Ectodermal cell (in vitro differentiated cells): ENCODE data around the gene LRRFIP1.

Experiments used
- H3K27ac ChIP-seq: 2 replicates; pipeline ENCODE4 v1.7.0; 2013; ENCODE audit warnings: mild to moderate bottlenecking, low read depth, low read length; ENCODE audit not compliant: insufficient read depth, poor library complexity, severe bottlenecking
- H3K27me3 ChIP-seq: 2 replicates; pipeline ENCODE4 v1.7.0; 2013; ENCODE audit warnings: mild to moderate bottlenecking, low read length; ENCODE audit not compliant: insufficient read depth, control insufficient read depth, poor library complexity, severe bottlenecking
- H3K36me3 ChIP-seq: one replicate; pipeline ENCODE4 v1.7.0; 2013; ENCODE audit warnings: low read length; ENCODE audit not compliant: control insufficient read depth, insufficient read depth
- H3K4me1 ChIP-seq: one replicate; pipeline ENCODE4 v1.7.0; 2013; ENCODE audit warnings: low read length; ENCODE audit not compliant: control insufficient read depth, insufficient read depth
- H3K4me3 ChIP-seq: 2 replicates; pipeline ENCODE4 v1.7.0; 2013; ENCODE audit warnings: low read depth, low read length, control low read depth; ENCODE audit not compliant: insufficient read depth
- H3K9me3 ChIP-seq: 2 replicates; pipeline ENCODE4 v1.7.0; 2013; ENCODE audit warnings: mild to moderate bottlenecking, low read length, moderate library complexity; ENCODE audit not compliant: control insufficient read depth
- WGBS, 2 experiments: methylation state at CpG; one replicate each; pipeline ENCODE4 v1.1.7; 2013; ENCODE audit warnings: missing lambda C conversion rate in 2 of 2; 5-methylcytosine and 5-hydroxymethylcytosine counted together

Gene LRRFIP1

GRCh38 chr2:237631007-237631785, 3.8 kb downstream of the LRRFIP1 start:
- Histone ChIP-seq H3K4me1 (peaks cover 9% of the 10 kb centered on the region), H3K4me3 (no peak overlapping the region), H3K27me3 (peaks cover 28% of the 10 kb centered on the region), H3K27ac (no peak overlapping the region), H3K36me3 (no peaks in the 10 kb centered on the region), H3K9me3 (no peaks in the 10 kb centered on the region)
- 92 to 93% methylated on average over 14 of the region's 14 CpGs for WGBS, 2 experiments

DNA sequence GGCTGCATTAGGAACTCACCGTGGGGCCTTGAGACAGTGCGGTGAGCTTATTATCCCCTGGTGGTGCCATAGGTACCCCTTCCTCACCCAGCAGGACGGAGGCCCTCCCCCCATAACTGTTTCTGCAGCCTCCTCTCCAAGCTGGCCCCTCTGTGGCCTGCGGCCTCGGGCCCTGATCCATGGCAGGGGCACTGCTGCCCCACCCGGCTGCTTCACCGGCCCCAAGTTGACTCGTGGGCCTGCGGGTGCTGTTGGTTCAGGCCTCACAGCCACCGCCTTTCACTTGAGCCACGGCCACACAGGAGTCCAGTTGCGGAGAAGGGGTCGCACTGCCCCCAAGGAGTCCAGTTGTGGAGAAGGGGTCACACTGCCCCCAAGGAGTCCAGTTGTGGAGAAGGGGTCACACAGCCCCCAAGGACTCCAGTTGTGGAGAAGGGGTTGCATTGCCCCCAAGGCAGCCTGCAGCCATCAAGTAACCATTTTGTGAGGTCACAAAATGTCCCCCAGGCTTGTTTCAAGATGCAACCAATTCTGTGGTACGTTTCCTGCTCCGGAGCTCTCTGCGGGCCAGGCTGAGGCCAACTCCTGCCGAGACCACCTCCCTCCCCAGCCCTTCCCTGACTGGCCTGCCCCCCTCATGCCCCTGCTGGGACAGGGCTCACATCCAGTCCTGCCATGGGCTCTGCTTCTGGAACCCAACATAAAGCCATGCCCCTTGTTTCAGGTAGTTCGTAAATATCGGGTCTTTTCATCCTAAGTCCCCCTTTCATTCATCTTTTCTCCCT, 4.6 kb downstream of the LRRFIP1 start:
- no peaks in the 10 kb centered on the region for H3K9me3 ChIP-seq
- no peak overlapping the region for H3K4me3 ChIP-seq
- H3K4me1 ChIP-seq, result peaks cover 9% of the 10 kb centered on the region
- WGBS, 2 experiments, result 93 to 96% methylated on average over 19 of the region's 19 CpGs
- H3K27ac ChIP-seq, result no peak overlapping the region
- peaks cover 20% of the 10 kb centered on the region for H3K27me3 ChIP-seq
- H3K36me3 ChIP-seq, result no peaks in the 10 kb centered on the region

DNA sequence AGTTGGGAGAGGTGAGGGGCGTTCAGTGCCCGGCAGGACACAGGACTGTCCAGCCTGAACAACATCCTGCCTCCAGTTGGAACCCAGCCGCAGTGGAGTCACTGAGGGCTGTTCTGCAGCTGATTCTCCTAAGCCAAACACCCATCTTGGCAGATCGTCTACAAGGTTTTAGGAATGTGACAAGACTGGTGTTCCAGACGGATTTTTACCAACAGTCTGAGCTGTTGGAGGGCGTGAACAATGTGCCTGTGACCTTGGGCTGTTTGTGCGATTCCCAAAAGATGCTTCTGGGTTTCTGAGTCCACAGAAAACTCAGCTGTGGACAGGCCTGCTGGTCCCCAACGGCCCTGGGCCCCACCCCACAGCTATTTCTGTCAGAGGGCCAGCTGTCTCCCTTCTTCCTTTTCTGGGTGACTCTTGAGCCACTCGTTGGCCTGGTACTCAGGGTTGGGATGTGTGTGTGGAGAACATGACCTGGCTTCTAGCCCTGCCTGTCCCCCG, 5.7 kb downstream of the LRRFIP1 start:
- no peak overlapping the region for H3K4me3 ChIP-seq
- H3K4me1 ChIP-seq, result peaks cover 8% of the 10 kb centered on the region
- H3K36me3 ChIP-seq, result no peaks in the 10 kb centered on the region
- H3K27ac ChIP-seq, result no peak overlapping the region
- peaks cover 11% of the 10 kb centered on the region for H3K27me3 ChIP-seq
- WGBS, 2 experiments, result 94 to 96% methylated on average over 10 of the region's 10 CpGs
- no peaks in the 10 kb centered on the region for H3K9me3 ChIP-seq

- Histone ChIP-seq H3K4me1 (no peaks in the 10 kb centered on the region), H3K9me3 (no peaks in the 10 kb centered on the region), H3K27me3 (no peaks in the 10 kb centered on the region), H3K27ac (no peak overlapping the region), H3K4me3 (no peak overlapping the region), H3K36me3 (no peaks in the 10 kb centered on the region)
- 93 to 98% methylated on average over 1 of the region's 1 CpG for WGBS, 2 experiments
Measured at GRCh38 chr2:237636578-237636977, 9.2 kb downstream of the LRRFIP1 start.

- H3K9me3 ChIP-seq, result peaks cover 3% of the 10 kb centered on the region
- H3K36me3 ChIP-seq, result no peaks in the 10 kb centered on the region
- H3K4me3 ChIP-seq, result no peak overlapping the region
- H3K27ac ChIP-seq, result no peak overlapping the region
- H3K27me3 ChIP-seq, result no peaks in the 10 kb centered on the region
- H3K4me1 ChIP-seq, result no peaks in the 10 kb centered on the region
- 89 to 96% methylated on average over 3 of the region's 3 CpGs for WGBS, 2 experiments
Measured at GRCh38 chr2:237637429-237638135, 10.2 kb downstream of the LRRFIP1 start.

- 93 to 96% methylated on average over 8 of the region's 8 CpGs for WGBS, 2 experiments
- Histone ChIP-seq H3K4me1 (no peaks in the 10 kb centered on the region), H3K27ac (no peak overlapping the region), H3K27me3 (no peaks in the 10 kb centered on the region), H3K4me3 (no peak overlapping the region), H3K36me3 (no peaks in the 10 kb centered on the region), H3K9me3 (peaks cover 3% of the 10 kb centered on the region)
Measured at GRCh38 chr2:237638176-237638575, 10.8 kb downstream of the LRRFIP1 start.

DNA sequence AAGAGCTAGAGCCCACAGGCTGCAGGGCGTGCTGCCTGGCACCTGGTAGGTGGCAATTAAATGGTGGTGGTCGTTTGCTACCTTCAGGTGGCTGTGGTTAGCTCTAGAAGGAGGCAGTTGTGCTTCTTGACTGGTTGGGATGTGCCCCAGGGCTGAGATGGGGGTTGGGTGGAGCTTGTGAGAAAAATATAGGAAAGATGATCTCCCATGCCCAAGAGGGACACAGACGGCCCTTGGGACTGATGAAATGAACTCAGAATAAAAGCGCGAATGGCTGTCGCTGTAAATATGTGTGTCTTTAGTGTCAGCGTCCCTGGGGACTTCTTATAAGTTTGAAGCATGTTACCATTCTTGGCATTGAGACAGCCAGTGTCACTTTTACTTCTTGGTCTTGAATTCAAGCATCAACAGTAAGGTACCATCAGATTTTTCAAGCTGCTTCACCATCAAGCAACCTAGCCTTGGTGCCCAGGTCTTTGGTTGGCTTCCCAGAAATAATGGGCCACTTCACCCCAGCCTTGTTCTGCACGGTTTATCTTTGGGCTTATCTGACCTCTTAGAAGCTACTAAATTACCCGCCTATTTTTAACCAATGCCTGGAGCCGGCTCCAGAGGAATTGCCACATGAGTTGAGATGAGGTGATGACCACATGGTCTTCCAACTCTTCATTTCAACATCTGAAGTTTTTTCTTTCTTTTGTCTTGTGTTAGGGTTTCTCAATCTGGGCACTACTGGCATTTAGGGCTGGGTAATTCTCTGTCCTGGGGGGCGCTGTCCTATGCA, 11.9 kb downstream of the LRRFIP1 start:
- no peaks in the 10 kb centered on the region for H3K27me3 ChIP-seq
- no peak overlapping the region for H3K27ac ChIP-seq
- WGBS, 2 experiments, result 94 to 95% methylated on average over 11 of the region's 11 CpGs
- peaks cover 3% of the 10 kb centered on the region for H3K9me3 ChIP-seq
- H3K36me3 ChIP-seq, result no peaks in the 10 kb centered on the region
- H3K4me3 ChIP-seq, result no peak overlapping the region
- H3K4me1 ChIP-seq, result no peaks in the 10 kb centered on the region

GRCh38 chr2:237639836-237640220, 12.4 kb downstream of the LRRFIP1 start:
- H3K27ac ChIP-seq, result no peak overlapping the region

DNA sequence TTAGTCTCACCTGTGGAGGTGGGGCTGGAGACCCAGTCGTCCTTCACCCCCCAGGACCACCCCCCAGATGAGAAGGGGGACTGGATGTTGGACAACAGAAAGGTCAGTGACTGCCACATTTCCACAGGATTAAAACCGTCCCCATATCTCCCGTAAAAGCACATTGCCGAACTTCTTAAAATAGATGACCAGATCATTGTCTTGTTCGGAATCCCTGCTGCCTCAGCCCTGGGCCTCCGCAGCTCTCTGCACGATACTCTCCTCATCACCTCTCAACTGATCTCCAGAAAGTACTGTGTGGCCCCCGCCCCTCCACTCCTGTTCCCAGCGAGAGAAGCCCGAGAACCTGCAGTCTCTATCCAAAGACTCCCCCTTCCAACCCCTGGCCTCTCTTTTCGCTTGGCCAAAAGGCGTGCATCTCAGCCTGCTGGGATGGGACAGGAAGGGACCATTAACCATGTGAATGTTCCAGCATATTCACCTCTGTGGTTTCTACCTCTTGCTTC, 13.2 kb downstream of the LRRFIP1 start:
- 93 to 94% methylated on average over 12 of the region's 12 CpGs for WGBS, 2 experiments
- Histone ChIP-seq H3K9me3 (peaks cover 3% of the 10 kb centered on the region), H3K4me1 (no peaks in the 10 kb centered on the region), H3K27me3 (no peaks in the 10 kb centered on the region), H3K4me3 (no peak overlapping the region), H3K27ac (no peak overlapping the region), H3K36me3 (no peaks in the 10 kb centered on the region)

More at GRCh38 chr2:237639836-237640220, 12.4 kb downstream of the LRRFIP1 start:
- Histone ChIP-seq H3K36me3 (no peaks in the 10 kb centered on the region), H3K9me3 (peaks cover 3% of the 10 kb centered on the region), H3K4me3 (no peak overlapping the region), H3K4me1 (no peaks in the 10 kb centered on the region), H3K27me3 (no peaks in the 10 kb centered on the region)
- WGBS, 2 experiments, result 85 to 89% methylated on average over 6 of the region's 6 CpGs
